SK-N-MC (cell line): Measurements from ENCODE around the gene KCNS1.

Source experiments
- EZH2 ChIP-seq: fragments of 200-600 bp; sonication (generic); IDR thresholded peaks from one replicate; pipeline ENCODE4 v1.6.1; 2017; ENCODE audit warnings: antibody characterized with exemption
- FOXP2 ChIP-seq: optimal IDR thresholded peaks from 2 replicates; pipeline ENCODE3; 2011; ENCODE audit warnings: mild to moderate bottlenecking, moderate library complexity; ENCODE audit not compliant: insufficient read depth; ENCODE audit errors: extremely low read length, control extremely low read depth
- POLR2AphosphoS5 ChIP-seq: IDR thresholded peaks from 2 replicates; pipeline ENCODE4 v1.6.1; 2012; ENCODE audit warnings: mild to moderate bottlenecking, low read depth, low read length, borderline replicate concordance

DNA sequence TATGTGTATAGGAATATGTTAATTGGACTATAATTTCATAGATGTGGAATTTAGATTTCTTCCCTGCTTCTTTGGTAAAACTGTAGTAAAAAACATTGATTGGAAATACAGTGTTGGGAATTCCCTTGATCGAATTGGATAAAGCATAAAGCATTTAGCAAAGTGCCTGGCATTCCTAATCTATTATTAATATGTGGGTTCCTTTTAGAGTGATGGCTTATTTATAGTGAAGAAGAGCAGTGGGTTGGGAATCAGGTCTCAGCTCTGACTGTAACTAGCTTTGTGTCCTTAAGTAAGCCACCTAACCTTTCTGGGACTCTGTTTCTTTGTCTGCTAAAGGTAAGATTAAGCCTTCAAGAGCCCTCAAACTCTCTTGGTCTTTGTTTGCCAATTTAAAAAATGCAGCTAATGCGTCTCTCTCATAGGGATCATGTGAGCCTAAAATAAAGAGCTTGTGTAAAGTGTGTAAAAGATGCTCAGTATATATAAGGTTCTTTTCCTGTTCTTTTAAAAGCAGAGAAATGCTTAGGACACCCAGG lies 53.3 kb downstream of the KCNS1 start:
- TF ChIP-seq POLR2AphosphoS5 = no peak
- no peak for TF ChIP-seq EZH2
- TF ChIP-seq FOXP2 = no peak
